Endothelial cell of umbilical vein (primary cell): Measurements from ENCODE around the gene LOXL4. TPM values are rescaled to one million over a fixed set of nuclear protein-coding genes. Genes with fewer than 3 reads are reported as not detected.
A peak's percentile ranks its signal among the peaks of the same experiment; 100 is the strongest.

Experiments
- BruUV-seq: library from RNA; stranded (reverse); fragments of 400-500 nt; replicated peaks from 2 replicates; lab custom pipeline; 2021; lab: Mats Ljungman, UMichigan
- CTCF ChIA-PET: fragments of 300-600, 350-600 bp; sonication (Branson Sonifier 250); formaldehyde crosslinking; loops from one replicate; lab custom pipeline; 2021; ENCODE audit warnings: antibody characterized with exemption, inconsistent platforms; lab: Charles Lee
- POLR2A ChIA-PET: fragments of 300-600, 350-600 bp; sonication (Branson Sonifier 250); formaldehyde crosslinking; loops from one replicate; lab custom pipeline; 2021; ENCODE audit warnings: antibody characterized with exemption, inconsistent platforms; lab: Charles Lee
- DNase-seq: peaks from one replicate; pipeline ENCODE4 v3.0.0-alpha.2; 2011; ENCODE audit warnings: low read depth, low spot score
- FAIRE-seq: peaks from 2 replicates; lab custom pipeline; 2011; peaks lifted over from hg19 to GRCh38; lab: Jason Lieb, UNC
- H2AFZ ChIP-seq: 2 replicates; pipeline ENCODE4 v1.6.0; 2012; ENCODE audit warnings: low read depth, low read length, control low read depth, inconsistent platforms
- H3K27ac ChIP-seq: 2 replicates; pipeline ENCODE4 v1.5.1; 2011; ENCODE audit warnings: low read depth, mild to moderate bottlenecking, control low read depth, low read length, moderate library complexity; ENCODE audit not compliant: insufficient read depth
- H3K27me3 ChIP-seq, 2 experiments: 2 replicates each; pipeline versions ENCODE4 v1.6.0 to v1.6.1; 2011; ENCODE audit warnings: low read length in 2 of 2, mixed read lengths in 1 of 2; ENCODE audit not compliant: control insufficient read depth in 2 of 2, insufficient read depth in 2 of 2
- H3K36me3 ChIP-seq, 2 experiments: 2 replicates in 1 of 2; 3 replicates in 1 of 2; pipeline ENCODE4 v1.5.1; 2011; ENCODE audit warnings: low read length in 2 of 2, mild to moderate bottlenecking in 1 of 2, moderate library complexity in 1 of 2; ENCODE audit not compliant: control insufficient read depth in 2 of 2, insufficient read depth in 2 of 2; ENCODE audit errors: extremely low read depth in 1 of 2
- H3K4me1 ChIP-seq: 3 replicates; pipeline ENCODE4 v1.5.1; 2011; ENCODE audit warnings: mild to moderate bottlenecking, low read length; ENCODE audit not compliant: control insufficient read depth, insufficient read depth; ENCODE audit errors: extremely low read depth
- H3K4me2 ChIP-seq: 2 replicates; pipeline ENCODE4 v1.6.1; 2011; ENCODE audit warnings: low read length, control low read depth, mixed read lengths; ENCODE audit not compliant: insufficient read depth
- H3K4me3 ChIP-seq, 3 experiments: fragments of 200-600 bp in 1 of 3; sonication (generic), shearing (Covaris generic) in 1 of 3; replicated peaks in 1 of 3; 2 replicates each; pipeline ENCODE4 v1.5.1; 2011 to 2016; ENCODE audit warnings: control low read depth in 3 of 3, low read length in 3 of 3, mild to moderate bottlenecking in 2 of 3, inconsistent platforms in 1 of 3, low read depth in 1 of 3, moderate library complexity in 1 of 3; ENCODE audit not compliant: insufficient read depth in 1 of 3
- H3K79me2 ChIP-seq: 2 replicates; pipeline ENCODE4 v1.6.0; 2012; ENCODE audit warnings: low read length, inconsistent platforms; ENCODE audit not compliant: control insufficient read depth, insufficient read depth
- H3K9ac ChIP-seq: replicated peaks from 2 replicates; pipeline ENCODE3; 2011; ENCODE audit warnings: low read length, control low read depth; ENCODE audit not compliant: insufficient read depth; ENCODE audit errors: extremely low read depth
- H3K9me1 ChIP-seq: replicated peaks from 3 replicates; pipeline ENCODE4 v1.6.0; 2011; ENCODE audit warnings: mild to moderate bottlenecking, low read length; ENCODE audit not compliant: control insufficient read depth, insufficient read depth; ENCODE audit errors: extremely low read depth
- H3K9me3 ChIP-seq: replicated peaks from 2 replicates; pipeline ENCODE4 v1.5.1; 2012; ENCODE audit warnings: low read length, inconsistent platforms; ENCODE audit not compliant: control insufficient read depth, insufficient read depth
- H4K20me1 ChIP-seq: replicated peaks from 2 replicates; pipeline ENCODE3; 2011; ENCODE audit warnings: mild to moderate bottlenecking, low read length; ENCODE audit not compliant: control insufficient read depth, insufficient read depth; ENCODE audit errors: extremely low read depth
- CTCF ChIP-seq, 2 donors: IDR thresholded peaks; 1 replicate in 1 of 2; 2 replicates in 1 of 2; pipeline ENCODE4 v1.5.1; 2011; ENCODE audit warnings: low read length in 2 of 2, mild to moderate bottlenecking in 2 of 2, moderate library complexity in 2 of 2, control low read depth in 1 of 2, inconsistent platforms in 1 of 2, low read depth in 1 of 2; ENCODE audit not compliant: insufficient read depth in 1 of 2; ENCODE audit errors: extremely low read depth in 1 of 2
- EZH2 ChIP-seq: IDR thresholded peaks from 2 replicates; pipeline ENCODE4 v1.6.1; 2012; ENCODE audit warnings: borderline replicate concordance, low read depth, mild to moderate bottlenecking, moderate library complexity, low read length, inconsistent platforms; ENCODE audit not compliant: severe bottlenecking
- FOS ChIP-seq: IDR thresholded peaks from 2 replicates; pipeline ENCODE4 v1.6.1; 2011; ENCODE audit warnings: mild to moderate bottlenecking, low read length, moderate library complexity, borderline replicate concordance; ENCODE audit not compliant: insufficient read depth
- GATA2 ChIP-seq: IDR thresholded peaks from 2 replicates; pipeline ENCODE4 v1.7.0; 2011; ENCODE audit warnings: low read depth, mild to moderate bottlenecking, moderate library complexity, mixed read lengths, low read length; ENCODE audit not compliant: insufficient read length, insufficient read depth
- JUN ChIP-seq: IDR thresholded peaks from 2 replicates; pipeline ENCODE4 v1.6.1; 2011; ENCODE audit warnings: borderline replicate concordance, low read depth; ENCODE audit not compliant: insufficient read length, insufficient read depth
- MYC ChIP-seq: IDR thresholded peaks from one replicate; pipeline ENCODE4 v1.6.1; 2011; ENCODE audit warnings: mild to moderate bottlenecking, low read depth, low read length
- POLR2A ChIP-seq: IDR thresholded peaks from 2 replicates; pipeline ENCODE4 v1.6.1; 2012; ENCODE audit warnings: low read depth, mild to moderate bottlenecking, control low read depth, low read length
- POLR2AphosphoS5 ChIP-seq: IDR thresholded peaks from 2 replicates; pipeline ENCODE4 v1.6.1; 2012; ENCODE audit warnings: low read depth, mild to moderate bottlenecking, control low read depth, low read length, moderate library complexity; ENCODE audit not compliant: insufficient read depth
- dilution Hi-C: fragments of 300-500 bp; cut with MboI; formaldehyde crosslinking; loops from one replicate; pipeline ENCODE4 v1.15.0; 2019; ENCODE audit warnings: low sequenced_read_pairs; ENCODE audit not compliant: extremely low pct_ligation_motif_present
- intact Hi-C: fragments of 100-400 bp; cut with micrococcal nuclease; formaldehyde crosslinking; loops from one replicate; pipeline ENCODE4 v1.10.0; 2022
- polyA plus RNA-seq, 4 experiments: library from polyadenylated mRNA; depleted of rRNA in 3 of 4; stranded (reverse) in 3 of 4; unstranded in 1 of 4; fragments of >200 nt; gene quantifications; 2 replicates each; pipeline versions ENCODE4 v1.2.1 to v1.2.3, GENCODE V29; 2011 to 2012; ENCODE audit warnings: missing spikeins in 1 of 4
- total RNA-seq: library from RNA; stranded (reverse); gene quantifications from 2 replicates; pipeline ENCODE4 v1.2.3, GENCODE V29; 2021
- TF ChIP-seq, protein P1 (sequence below): IDR thresholded peaks from 2 replicates; pipeline ENCODE4 v1.6.1; 2011; ENCODE audit not compliant: insufficient read depth, insufficient read length

The LOXL4 gene
- total and polyA plus RNA-seq, 2 donors (not counting 3 experiments of a cell fraction or from before 2014, with no cell fraction given) = 1.4 to 1.9 TPM

- Histone ChIP-seq H3K27me3 (peaks cover 0 to 10% of the 10 kb centered on the region in 2 experiments), H3K9me3 (no peaks in the 10 kb centered on the region), H3K4me2 (peak overlapping the region; percentile 70), H3K27ac (no peak overlapping the region), H2AFZ (no peak overlapping the region), H4K20me1 (no peaks in the 10 kb centered on the region), H3K4me3 (no peak overlapping the region), H3K36me3 (no peaks in the 10 kb centered on the region), H3K9ac (no peak overlapping the region), H3K4me1 (peaks cover 16% of the 10 kb centered on the region), H3K79me2 (no peaks in the 10 kb centered on the region), H3K9me1 (no peaks in the 10 kb centered on the region)
- POLR2A ChIA-PET = no interaction called here
- FAIRE-seq = peak; percentile 54
- intact Hi-C loops (loop anchor here (2.0 to 5.0 kb wide), 3 partner anchors 17 to 151 kb away; no protein-coding TSS in a partner anchor), dilution Hi-C loops (no loop called here)
- no peak for DNase-seq
- TF ChIP-seq CTCF (IDR thresholded peaks at IDR 0.05; ENCODE audit: extremely low read depth in 1 of 2, insufficient read depth in 1 of 2, low read depth in 1 of 2, low read length in 2 of 2) (no peak), EZH2 (no peak), GATA2 (no peak), POLR2AphosphoS5 (no peak), MYC (no peak), POLR2A (no peak), JUN (no peak), FOS (no peak)
- TF ChIP-seq, protein P1, sequence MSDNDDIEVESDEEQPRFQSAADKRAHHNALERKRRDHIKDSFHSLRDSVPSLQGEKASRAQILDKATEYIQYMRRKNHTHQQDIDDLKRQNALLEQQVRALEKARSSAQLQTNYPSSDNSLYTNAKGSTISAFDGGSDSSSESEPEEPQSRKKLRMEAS = no peak
- CTCF ChIA-PET = interaction anchor here (1.1 to 3.1 kb wide), 5 partner anchors 10 to 931 kb away, joined by 3 to 12 read pairs (median 5); no protein-coding TSS in a partner anchor
- no TSS peak for BruUV-seq
These were observed 48.2 kb upstream of the LOXL4 start for GRCh38 chr10:98316170-98316569.
